DOHH2 (cell line): ENCODE measurements around the gene ALDH3B1.

Experiments
- H3F3A ChIP-seq: fragments of 200-600 bp; sonication (generic), shearing (Covaris generic); 2 replicates; pipeline ENCODE4 v1.6.0; 2016; ENCODE audit warnings: antibody characterized with exemption, mild to moderate bottlenecking; ENCODE audit not compliant: control insufficient read depth, insufficient read depth
- H3K27ac ChIP-seq: fragments of 200-600 bp; sonication (generic); 2 replicates; pipeline ENCODE4 v1.5.1; 2014; ENCODE audit warnings: low read depth, mild to moderate bottlenecking, low read length, moderate library complexity
- H3K27me3 ChIP-seq: fragments of 200-600 bp; sonication (generic); 2 replicates; pipeline ENCODE4 v1.6.1; 2014; ENCODE audit warnings: mild to moderate bottlenecking, low read length, mixed read lengths; ENCODE audit not compliant: control insufficient read depth
- H3K36me3 ChIP-seq: fragments of 200-600 bp; sonication (generic); 2 replicates; pipeline ENCODE4 v1.6.1; 2014; ENCODE audit warnings: mild to moderate bottlenecking, low read length, moderate library complexity, mixed read lengths; ENCODE audit not compliant: control insufficient read depth
- H3K4me1 ChIP-seq: fragments of 200-600 bp; sonication (generic); 2 replicates; pipeline ENCODE4 v1.6.1; 2014; ENCODE audit warnings: mild to moderate bottlenecking, low read length, mixed read lengths; ENCODE audit not compliant: control insufficient read depth
- H3K4me2 ChIP-seq: fragments of 200-600 bp; sonication (generic); 2 replicates; pipeline ENCODE4 v1.6.0; 2014; ENCODE audit warnings: mild to moderate bottlenecking, low read length, moderate library complexity
- H3K4me3 ChIP-seq: fragments of 200-600 bp; sonication (generic); 2 replicates; pipeline ENCODE4 v1.5.1; 2014; ENCODE audit warnings: mild to moderate bottlenecking, low read length, mixed read lengths
- H3K79me2 ChIP-seq: fragments of 200-600 bp; sonication (generic); 2 replicates; pipeline ENCODE4 v1.6.1; 2014; ENCODE audit warnings: mild to moderate bottlenecking, low read length, mixed read lengths; ENCODE audit not compliant: control insufficient read depth
- H3K9me2 ChIP-seq: fragments of 200-600 bp; sonication (generic); replicated peaks from 2 replicates; pipeline ENCODE4 v1.6.1; 2014; ENCODE audit warnings: mild to moderate bottlenecking, low read length, mixed read lengths; ENCODE audit not compliant: control insufficient read depth
- H3K9me3 ChIP-seq: fragments of 200-600 bp; sonication (generic); 2 replicates; pipeline ENCODE4 v1.6.1; 2014; ENCODE audit warnings: antibody characterized with exemption, low read length, mixed read lengths; ENCODE audit not compliant: control insufficient read depth, insufficient read depth
- H4K20me1 ChIP-seq: fragments of 200-600 bp; sonication (generic); 2 replicates; pipeline ENCODE4 v1.6.0; 2014; ENCODE audit warnings: low read depth, mild to moderate bottlenecking, antibody characterized with exemption, low read length, moderate library complexity; ENCODE audit not compliant: control insufficient read depth, insufficient read depth
- EZH2phosphoT487 ChIP-seq: fragments of 200-600 bp; sonication (generic); IDR thresholded peaks from 2 replicates; pipeline ENCODE4 v1.6.1; 2017; ENCODE audit warnings: borderline replicate concordance, mild to moderate bottlenecking, antibody characterized with exemption, low read length, moderate library complexity, mixed read lengths
- TF ChIP-seq, protein P1 (sequence below): fragments of 200-600 bp; sonication (generic); IDR thresholded peaks from one replicate; pipeline ENCODE4 v1.5.1; 2014; ENCODE audit warnings: antibody characterized with exemption, mild to moderate bottlenecking, low read depth, low read length; ENCODE audit not compliant: poor library complexity, severe bottlenecking

The ALDH3B1 gene

GRCh38 chr11:68019486-68019885 is 9.4 kb downstream of the ALDH3B1 start:
- Histone ChIP-seq H3K4me3 (no peak overlapping the region), H3K27me3 (no peaks in the 10 kb centered on the region), H3K36me3 (no peaks in the 10 kb centered on the region), H3K4me2 (no peak overlapping the region), H3K9me2 (no peaks in the 10 kb centered on the region), H4K20me1 (no peaks in the 10 kb centered on the region), H3K79me2 (no peaks in the 10 kb centered on the region), H3F3A (no peaks in the 10 kb centered on the region; the same call in 1 of the 2 replicates), H3K9me3 (no peaks in the 10 kb centered on the region), H3K27ac (no peak overlapping the region), H3K4me1 (no peaks in the 10 kb centered on the region)
- TF ChIP-seq, protein P1, sequence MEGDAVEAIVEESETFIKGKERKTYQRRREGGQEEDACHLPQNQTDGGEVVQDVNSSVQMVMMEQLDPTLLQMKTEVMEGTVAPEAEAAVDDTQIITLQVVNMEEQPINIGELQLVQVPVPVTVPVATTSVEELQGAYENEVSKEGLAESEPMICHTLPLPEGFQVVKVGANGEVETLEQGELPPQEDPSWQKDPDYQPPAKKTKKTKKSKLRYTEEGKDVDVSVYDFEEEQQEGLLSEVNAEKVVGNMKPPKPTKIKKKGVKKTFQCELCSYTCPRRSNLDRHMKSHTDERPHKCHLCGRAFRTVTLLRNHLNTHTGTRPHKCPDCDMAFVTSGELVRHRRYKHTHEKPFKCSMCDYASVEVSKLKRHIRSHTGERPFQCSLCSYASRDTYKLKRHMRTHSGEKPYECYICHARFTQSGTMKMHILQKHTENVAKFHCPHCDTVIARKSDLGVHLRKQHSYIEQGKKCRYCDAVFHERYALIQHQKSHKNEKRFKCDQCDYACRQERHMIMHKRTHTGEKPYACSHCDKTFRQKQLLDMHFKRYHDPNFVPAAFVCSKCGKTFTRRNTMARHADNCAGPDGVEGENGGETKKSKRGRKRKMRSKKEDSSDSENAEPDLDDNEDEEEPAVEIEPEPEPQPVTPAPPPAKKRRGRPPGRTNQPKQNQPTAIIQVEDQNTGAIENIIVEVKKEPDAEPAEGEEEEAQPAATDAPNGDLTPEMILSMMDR: no peak
- TF ChIP-seq EZH2phosphoT487: no peak

DNA sequence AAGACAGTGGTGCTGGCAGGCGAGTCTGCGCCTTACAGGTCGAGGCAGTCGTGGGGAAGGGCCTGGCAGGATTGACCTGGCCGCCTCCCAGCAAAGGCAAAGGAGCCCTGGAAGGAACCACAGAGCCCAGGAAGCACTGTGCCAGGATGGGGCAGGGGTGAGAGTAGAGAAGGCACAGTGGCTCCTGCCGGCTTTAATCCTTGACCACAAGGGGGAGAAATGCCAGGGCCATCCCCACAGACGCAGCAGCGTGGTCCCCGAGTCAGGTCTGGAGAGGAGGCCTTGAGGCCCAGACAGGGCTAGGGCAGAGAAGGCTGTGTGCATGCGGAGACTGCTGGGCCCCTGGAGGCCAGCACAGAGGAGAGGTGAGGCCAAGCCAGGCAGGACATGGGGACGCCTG is 10.4 kb downstream of the ALDH3B1 start:
- H3K9me3 ChIP-seq: no peaks in the 10 kb centered on the region
- no peaks in the 10 kb centered on the region for H3K9me2 ChIP-seq
- H3K36me3 ChIP-seq: no peaks in the 10 kb centered on the region
- H3K4me3 ChIP-seq: no peak overlapping the region
- no peaks in the 10 kb centered on the region for H4K20me1 ChIP-seq
- H3F3A ChIP-seq: no peaks in the 10 kb centered on the region; the same call in 1 of the 2 replicates
- no peak overlapping the region for H3K27ac ChIP-seq
- TF ChIP-seq, protein P1: no peak
- TF ChIP-seq EZH2phosphoT487: no peak
- no peaks in the 10 kb centered on the region for H3K4me1 ChIP-seq
- no peak overlapping the region for H3K4me2 ChIP-seq
- H3K27me3 ChIP-seq: no peaks in the 10 kb centered on the region
- no peaks in the 10 kb centered on the region for H3K79me2 ChIP-seq

GRCh38 chr11:68021167-68021787 is 11.2 kb downstream of the ALDH3B1 start:
- H3K4me3 ChIP-seq: no peak overlapping the region
- no peaks in the 10 kb centered on the region for H3K36me3 ChIP-seq
- no peaks in the 10 kb centered on the region for H3K27me3 ChIP-seq
- no peaks in the 10 kb centered on the region for H4K20me1 ChIP-seq
- no peaks in the 10 kb centered on the region for H3K4me1 ChIP-seq
- H3K79me2 ChIP-seq: no peaks in the 10 kb centered on the region
- no peaks in the 10 kb centered on the region; the same call in 1 of the 2 replicates for H3F3A ChIP-seq
- H3K9me2 ChIP-seq: no peaks in the 10 kb centered on the region
- no peak overlapping the region for H3K4me2 ChIP-seq
- no peak overlapping the region for H3K27ac ChIP-seq
- H3K9me3 ChIP-seq: no peaks in the 10 kb centered on the region
- no peak for TF ChIP-seq EZH2phosphoT487
- TF ChIP-seq, protein P1: peak; percentile 39
